HepG2 (cell line): ENCODE measurements around the gene PVR. TPM values are rescaled to one million over a fixed set of nuclear protein-coding genes. Genes with fewer than 3 reads are reported as not detected.

Experiments used
- ATAC-seq: fragments of 200-7000 bp; cut with Tn5 transposase; 3 replicates; pipeline ENCODE4 v1.9.1; 2020; ENCODE audit warnings: mild to moderate bottlenecking, moderate library complexity
- Bru-seq: library from RNA; stranded (reverse); fragments of 400-500 nt; gene quantifications from one replicate; lab custom pipeline; 2021; lab: Mats Ljungman, UMichigan
- BruChase-seq, 2 experiments: library from RNA; stranded (reverse); fragments of 400-500 nt; gene quantifications; one replicate each; lab custom pipeline; 2021; lab: Mats Ljungman, UMichigan
- BruUV-seq: library from RNA; stranded (reverse); fragments of 400-500 nt; replicated peaks from 2 replicates; lab custom pipeline; 2021; lab: Mats Ljungman, UMichigan
- CTCF ChIA-PET: fragments of 300-600 bp; formaldehyde crosslinking; extraction: SDS; loops from one replicate; lab custom pipeline; 2021; ENCODE audit warnings: low total read pairs, inconsistent platforms, low intra/inter-chr PET ratio; lab: Yijun Ruan, JAX
- POLR2A ChIA-PET: fragments of 350-600 bp; sonication (Branson Sonifier 250); formaldehyde crosslinking; loops from one replicate; lab custom pipeline; 2020; ENCODE audit warnings: antibody characterized with exemption, inconsistent platforms; lab: Yijun Ruan, JAX
- DNase-seq: peaks from one replicate; pipeline ENCODE4 v3.0.0-alpha.2; 2015; ENCODE audit warnings: low spot score
- FAIRE-seq: peaks from 3 replicates; lab custom pipeline; 2011; peaks lifted over from hg19 to GRCh38; lab: Jason Lieb, UNC
- H2AFZ ChIP-seq: one replicate; pipeline ENCODE4 v1.6.1; 2011; ENCODE audit warnings: low read length, inconsistent platforms
- H3K27ac ChIP-seq: fragments of 300-600 bp; 3 replicates; pipeline ENCODE4 v1.8.0; 2011; ENCODE audit warnings: mixed run types, mild to moderate bottlenecking, mixed read lengths, low read length, inconsistent platforms; ENCODE audit not compliant: insufficient read depth; ENCODE audit errors: extremely low read length
- H3K27me3 ChIP-seq, 2 experiments: fragments of 200-600 bp in 1 of 2; 2 replicates in 1 of 2; 3 replicates in 1 of 2; pipeline versions ENCODE4 v1.6.0 to v1.8.0; 2011; ENCODE audit warnings: low read length in 2 of 2, mild to moderate bottlenecking in 2 of 2, moderate library complexity in 2 of 2, inconsistent platforms in 1 of 2; ENCODE audit not compliant: insufficient read depth in 2 of 2, control insufficient read depth in 1 of 2
- H3K36me3 ChIP-seq, 2 experiments: fragments of 200-600 bp in 1 of 2; replicated peaks in 1 of 2; 2 replicates in 1 of 2; 3 replicates in 1 of 2; pipeline versions ENCODE4 v1.5.1 to v1.8.0; 2011; ENCODE audit warnings: low read length in 2 of 2, inconsistent platforms in 1 of 2; ENCODE audit not compliant: insufficient read depth in 2 of 2, control insufficient read depth in 1 of 2
- H3K4me1 ChIP-seq: 2 replicates; pipeline ENCODE4 v1.5.1; 2012; ENCODE audit warnings: low read length, inconsistent platforms; ENCODE audit not compliant: insufficient read depth
- H3K4me2 ChIP-seq: 2 replicates; pipeline ENCODE4 v1.6.0; 2011; ENCODE audit warnings: low read depth, low read length, inconsistent platforms
- H3K4me3 ChIP-seq, 3 experiments: fragments of 200-600 bp in 1 of 3; sonication (generic), shearing (Covaris generic) in 1 of 3; replicated peaks in 1 of 3; 2 replicates each; pipeline ENCODE4 v1.5.1; 2011 to 2016; ENCODE audit warnings: low read length in 3 of 3, inconsistent platforms in 2 of 3, low read depth in 2 of 3, mild to moderate bottlenecking in 2 of 3, control low read depth in 1 of 3, mixed read lengths in 1 of 3; ENCODE audit not compliant: insufficient read depth in 1 of 3
- H3K79me2 ChIP-seq: one replicate; pipeline ENCODE4 v1.6.1; 2011; ENCODE audit warnings: low read length, inconsistent platforms; ENCODE audit not compliant: insufficient read depth
- H3K9ac ChIP-seq: 2 replicates; pipeline ENCODE4 v1.6.0; 2011; ENCODE audit warnings: mild to moderate bottlenecking, low read depth, low read length, inconsistent platforms; ENCODE audit not compliant: insufficient read depth
- H3K9me3 ChIP-seq: 2 replicates; pipeline ENCODE4 v1.5.1; 2012; ENCODE audit warnings: mild to moderate bottlenecking, low read length
- H4K20me1 ChIP-seq: 2 replicates; pipeline ENCODE4 v1.6.0; 2011; ENCODE audit warnings: inconsistent platforms, mild to moderate bottlenecking, low read length, moderate library complexity; ENCODE audit not compliant: insufficient read depth
- ETV6 ChIP-seq: sonication (generic); formaldehyde crosslinking; conservative IDR thresholded peaks from 2 replicates; pipeline ENCODE4 v1.4.0; 2020; ENCODE audit warnings: missing genetic modification reagents
- GFI1 ChIP-seq: sonication (generic); formaldehyde crosslinking; IDR thresholded peaks from 2 replicates; pipeline ENCODE4 v1.5.0; 2020; ENCODE audit warnings: missing genetic modification reagents, mild to moderate bottlenecking, borderline replicate concordance
- SIN3A ChIP-seq: IDR thresholded peaks from 2 replicates; pipeline ENCODE4 v1.6.1; 2011; ENCODE audit warnings: low read depth, mild to moderate bottlenecking, control low read depth, low read length, borderline replicate concordance
- ZBTB25 ChIP-seq: IDR thresholded peaks from 2 replicates; pipeline ENCODE4 v1.6.1; 2018; ENCODE audit warnings: missing genetic modification reagents
- ZNF121 ChIP-seq: sonication (generic); formaldehyde crosslinking; IDR thresholded peaks from 2 replicates; pipeline ENCODE4 v1.5.0; 2020; ENCODE audit warnings: mild to moderate bottlenecking, missing genetic modification reagents
- ZNF678 ChIP-seq: sonication (generic); formaldehyde crosslinking; IDR thresholded peaks from 2 replicates; pipeline ENCODE4 v1.4.0; 2020; ENCODE audit warnings: mild to moderate bottlenecking, missing genetic modification reagents
- ZZZ3 ChIP-seq: sonication (generic); formaldehyde crosslinking; IDR thresholded peaks from 2 replicates; pipeline ENCODE4 v1.4.0; 2020; ENCODE audit warnings: missing genetic modification reagents, mild to moderate bottlenecking, borderline replicate concordance
- WGBS: methylation state at CpG from one replicate; pipeline ENCODE4 v1.1.6; 2017; ENCODE audit warnings: low lambda C conversion rate; 5-methylcytosine and 5-hydroxymethylcytosine counted together
- in situ Hi-C: cut with HindIII; loops from 2 replicates; pipeline ENCODE4 v1.10.0; 2017; ENCODE audit warnings: low pct_unique_long_range_greater_than_20kb; ENCODE audit not compliant: extremely low pct_ligation_motif_present
- intact Hi-C: fragments of 100-400 bp; cut with micrococcal nuclease; formaldehyde crosslinking; loops from one replicate; pipeline ENCODE4 v1.10.0; 2022; ENCODE audit not compliant: unreplicated experiment
- long read RNA-seq, 2 experiments: library from RNA in 1 of 2; library from polyadenylated mRNA in 1 of 2; stranded (forward) in 1 of 2; unstranded in 1 of 2; transcript quantifications; one replicate each; pipeline ENCODE4 v2.0.0, GENCODE V29; 2019 to 2022
- polyA minus RNA-seq, 3 experiments: library from RNA; depleted of rRNA, polyadenylated mRNA; stranded (reverse); fragments of >200 nt; gene quantifications; 2 replicates each; pipeline ENCODE4 v1.2.3, GENCODE V29; 2011; ENCODE audit warnings: low replicate concordance in 1 of 3
- polyA plus RNA-seq, 8 experiments: library from polyadenylated mRNA; depleted of rRNA in 3 of 8; stranded (reverse) in 7 of 8; unstranded in 1 of 8; fragments of >200 nt; fragmentation: Illumina TruSeq in 4 of 8; extraction: Trizol in 4 of 8; gene quantifications; 2 replicates each; pipeline versions ENCODE4 v1.2.1 to v1.2.3, GENCODE V29; 2011 to 2016; ENCODE audit warnings: low read depth in 4 of 8, missing spikeins in 1 of 8, mixed read lengths in 1 of 8; ENCODE audit not compliant: insufficient read depth in 1 of 8
- total RNA-seq, 5 experiments: library from RNA; depleted of rRNA; stranded (reverse); fragments of >200 nt; fragmentation: Illumina TruSeq; extraction: Trizol; gene quantifications; 2 replicates each; pipeline ENCODE4 v1.2.3, GENCODE V29; 2016; ENCODE audit warnings: low read depth in 1 of 5
- TF ChIP-seq, protein P1 (sequence below): sonication (generic); formaldehyde crosslinking; IDR thresholded peaks from 2 replicates; pipeline ENCODE4 v1.8.1; 2023; ENCODE audit warnings: missing genetic modification reagents, mild to moderate bottlenecking, borderline replicate concordance
- TF ChIP-seq, protein P2 (sequence below): sonication (generic); formaldehyde crosslinking; IDR thresholded peaks from 2 replicates; pipeline ENCODE4 v1.4.0; 2020; ENCODE audit warnings: missing genetic modification reagents, borderline replicate concordance

PVR gene, protein sequence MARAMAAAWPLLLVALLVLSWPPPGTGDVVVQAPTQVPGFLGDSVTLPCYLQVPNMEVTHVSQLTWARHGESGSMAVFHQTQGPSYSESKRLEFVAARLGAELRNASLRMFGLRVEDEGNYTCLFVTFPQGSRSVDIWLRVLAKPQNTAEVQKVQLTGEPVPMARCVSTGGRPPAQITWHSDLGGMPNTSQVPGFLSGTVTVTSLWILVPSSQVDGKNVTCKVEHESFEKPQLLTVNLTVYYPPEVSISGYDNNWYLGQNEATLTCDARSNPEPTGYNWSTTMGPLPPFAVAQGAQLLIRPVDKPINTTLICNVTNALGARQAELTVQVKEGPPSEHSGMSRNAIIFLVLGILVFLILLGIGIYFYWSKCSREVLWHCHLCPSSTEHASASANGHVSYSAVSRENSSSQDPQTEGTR
- 18.4 and 43.4 TPM in 2 replicates for total RNA-seq (2016; rRNA removed; fragmentation: Illumina TruSeq; extraction: Trizol)
- total RNA-seq (2016; cell fraction: cytosol; rRNA removed; fragmentation: Illumina TruSeq; extraction: Trizol; ENCODE audit: low read depth): 5.4 and 5.5 TPM in 2 replicates
- 16.1 and 39.6 TPM in 2 replicates for total RNA-seq (2016; cell fraction: insoluble cytoplasmic fraction; rRNA removed; fragmentation: Illumina TruSeq; extraction: Trizol)
- total RNA-seq (2016; cell fraction: membrane; rRNA removed; fragmentation: Illumina TruSeq; extraction: Trizol): 18.0 and 18.1 TPM in 2 replicates
- 37.4 and 45.5 TPM in 2 replicates for total RNA-seq (2016; cell fraction: nucleus; rRNA removed; fragmentation: Illumina TruSeq; extraction: Trizol)
- 46.6 and 59.5 TPM in 2 replicates for polyA plus RNA-seq (2011; rRNA removed)
- polyA plus RNA-seq (2011; cell fraction: cytosol; rRNA removed): 53.0 and 55.6 TPM in 2 replicates
- polyA plus RNA-seq (2011; cell fraction: nucleus; rRNA removed): 60.5 and 72.7 TPM in 2 replicates
- 26.0 and 35.8 TPM in 2 replicates for polyA plus RNA-seq (2012)
- polyA plus RNA-seq (2016; cell fraction: cytosol; fragmentation: Illumina TruSeq; extraction: Trizol; ENCODE audit: low read depth): 4.1 and 4.5 TPM in 2 replicates
- 14.1 and 16.5 TPM in 2 replicates for polyA plus RNA-seq (2016; cell fraction: insoluble cytoplasmic fraction; fragmentation: Illumina TruSeq; extraction: Trizol; ENCODE audit: low read depth)
- 9.4 and 9.9 TPM in 2 replicates for polyA plus RNA-seq (2016; cell fraction: membrane; fragmentation: Illumina TruSeq; extraction: Trizol; ENCODE audit: low read depth)
- 59.3 and 60.4 TPM in 2 replicates for polyA plus RNA-seq (2016; cell fraction: nucleus; fragmentation: Illumina TruSeq; extraction: Trizol; ENCODE audit: insufficient read depth, low read depth)
- polyA minus RNA-seq (2011; rRNA and poly(A)+ RNA removed; ENCODE audit: low replicate concordance): 69.1 and 105 TPM in 2 replicates
- 34.7 and 43.2 TPM in 2 replicates for polyA minus RNA-seq (2011; cell fraction: cytosol; rRNA and poly(A)+ RNA removed)
- 56.0 and 67.4 TPM in 2 replicates for polyA minus RNA-seq (2011; cell fraction: nucleus; rRNA and poly(A)+ RNA removed)
- Bru-seq, nascent RNA: percentile 86 among the genes with signal in this experiment
- percentile 91 among the genes with signal in this experiment for BruChase-seq, experiment 1, labeled RNA remaining after a 6-hour chase
- BruChase-seq, experiment 2, labeled RNA remaining after a 2-hour chase: percentile 91 among the genes with signal in this experiment
- long read RNA-seq, experiment 1, transcript PVR-205 (8 exons, 3,325 nt): major isoform, 11 of 26 reads
- long read RNA-seq, experiment 1, partial matches to known transcripts: 8 of 26 reads
- long read RNA-seq, experiment 1, other reads (novel, unspliced or antisense): 1 of 26 reads
- long read RNA-seq, experiment 2, transcript PVR-205 (8 exons, 3,325 nt): major isoform, 30 of 91 reads
- long read RNA-seq, experiment 2, transcript PVR-202 (7 exons, 3,166 nt): minor isoform, 6 of 91 reads
- long read RNA-seq, experiment 2, partial matches to known transcripts: 33 of 91 reads
- long read RNA-seq, experiment 2, other reads (novel, unspliced or antisense): 18 of 91 reads

GRCh38 chr19:44643605-44644401 is at the start of gene PVR:
Gene PVR, plus strand, starts transcription at chr19:44643910. Its CDS starts 187 bp downstream, at chr19:44644097.
- 0% methylated on average over 10 of the region's 70 CpGs for WGBS
- H4K20me1 ChIP-seq: peaks cover 13% of the 10 kb centered on the region
- no peaks in the 10 kb centered on the region for H3K9me3 ChIP-seq
- CTCF ChIA-PET: no interaction called here
- POLR2A ChIA-PET: interaction anchor here (0.7 to 2.9 kb wide), 12 partner anchors 10 to 97 kb away, joined by 3 to 36 read pairs (median 5); partner anchors contain the start of gene IGSF23
- H3K79me2 ChIP-seq: peaks cover 23% of the 10 kb centered on the region
- intact Hi-C loops: no loop called here
- peaks cover 5 to 21% of the 10 kb centered on the region in 2 experiments; a peak in 4 of 5 replicates for H3K36me3 ChIP-seq
- BruUV-seq: TSS peak; percentile 71
- H3K9ac ChIP-seq: peak within 1 kb of the TSS; percentile 90
- no peak within 1 kb of the TSS for H2AFZ ChIP-seq
- no peaks in the 10 kb centered on the region; a peak in 1 of 5 replicates for H3K27me3 ChIP-seq
- in situ Hi-C loops: no loop called here
- FAIRE-seq (no peak), DNase-seq (peak; percentile 50), ATAC-seq (peak; percentile 92)
- peak within 1 kb of the TSS; percentile 74 to 81 (median 79) for H3K4me3 ChIP-seq
- H3K4me1 ChIP-seq: peaks cover 60% of the 10 kb centered on the region
- H3K4me2 ChIP-seq: peak within 1 kb of the TSS; percentile 86
- H3K27ac ChIP-seq: peak within 1 kb of the TSS; percentile 82
- TF ChIP-seq, protein P1, sequence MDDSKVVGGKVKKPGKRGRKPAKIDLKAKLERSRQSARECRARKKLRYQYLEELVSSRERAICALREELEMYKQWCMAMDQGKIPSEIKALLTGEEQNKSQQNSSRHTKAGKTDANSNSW (CRISPR knock-in tag): no peak; the same call in 1 of the 2 replicates
- peak; percentile 84; the same call in 1 of the 2 replicates for TF ChIP-seq ZNF678 (CRISPR knock-in tag)
- no peak for TF ChIP-seq ZNF121 (CRISPR knock-in tag)
- TF ChIP-seq ETV6 (CRISPR knock-in tag): peak; percentile 49; the same call in 1 of the 2 replicates
- TF ChIP-seq SIN3A: 0 out of 2 replicates have a peak, but pooled peaks have one; percentile 51
- TF ChIP-seq GFI1 (CRISPR knock-in tag): no peak
- TF ChIP-seq, protein P2, sequence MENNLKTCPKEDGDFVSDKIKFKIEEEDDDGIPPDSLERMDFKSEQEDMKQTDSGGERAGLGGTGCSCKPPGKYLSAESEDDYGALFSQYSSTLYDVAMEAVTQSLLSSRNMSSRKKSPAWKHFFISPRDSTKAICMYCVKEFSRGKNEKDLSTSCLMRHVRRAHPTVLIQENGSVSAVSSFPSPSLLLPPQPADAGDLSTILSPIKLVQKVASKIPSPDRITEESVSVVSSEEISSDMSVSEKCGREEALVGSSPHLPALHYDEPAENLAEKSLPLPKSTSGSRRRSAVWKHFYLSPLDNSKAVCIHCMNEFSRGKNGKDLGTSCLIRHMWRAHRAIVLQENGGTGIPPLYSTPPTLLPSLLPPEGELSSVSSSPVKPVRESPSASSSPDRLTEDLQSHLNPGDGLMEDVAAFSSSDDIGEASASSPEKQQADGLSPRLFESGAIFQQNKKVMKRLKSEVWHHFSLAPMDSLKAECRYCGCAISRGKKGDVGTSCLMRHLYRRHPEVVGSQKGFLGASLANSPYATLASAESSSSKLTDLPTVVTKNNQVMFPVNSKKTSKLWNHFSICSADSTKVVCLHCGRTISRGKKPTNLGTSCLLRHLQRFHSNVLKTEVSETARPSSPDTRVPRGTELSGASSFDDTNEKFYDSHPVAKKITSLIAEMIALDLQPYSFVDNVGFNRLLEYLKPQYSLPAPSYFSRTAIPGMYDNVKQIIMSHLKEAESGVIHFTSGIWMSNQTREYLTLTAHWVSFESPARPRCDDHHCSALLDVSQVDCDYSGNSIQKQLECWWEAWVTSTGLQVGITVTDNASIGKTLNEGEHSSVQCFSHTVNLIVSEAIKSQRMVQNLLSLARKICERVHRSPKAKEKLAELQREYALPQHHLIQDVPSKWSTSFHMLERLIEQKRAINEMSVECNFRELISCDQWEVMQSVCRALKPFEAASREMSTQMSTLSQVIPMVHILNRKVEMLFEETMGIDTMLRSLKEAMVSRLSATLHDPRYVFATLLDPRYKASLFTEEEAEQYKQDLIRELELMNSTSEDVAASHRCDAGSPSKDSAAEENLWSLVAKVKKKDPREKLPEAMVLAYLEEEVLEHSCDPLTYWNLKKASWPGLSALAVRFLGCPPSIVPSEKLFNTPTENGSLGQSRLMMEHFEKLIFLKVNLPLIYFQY: no peak
- no peak for TF ChIP-seq ZBTB25 (CRISPR knock-in tag)
- no peak for TF ChIP-seq ZZZ3 (CRISPR knock-in tag)
